Measurements from ENCODE around the gene BACE2.

DNA sequence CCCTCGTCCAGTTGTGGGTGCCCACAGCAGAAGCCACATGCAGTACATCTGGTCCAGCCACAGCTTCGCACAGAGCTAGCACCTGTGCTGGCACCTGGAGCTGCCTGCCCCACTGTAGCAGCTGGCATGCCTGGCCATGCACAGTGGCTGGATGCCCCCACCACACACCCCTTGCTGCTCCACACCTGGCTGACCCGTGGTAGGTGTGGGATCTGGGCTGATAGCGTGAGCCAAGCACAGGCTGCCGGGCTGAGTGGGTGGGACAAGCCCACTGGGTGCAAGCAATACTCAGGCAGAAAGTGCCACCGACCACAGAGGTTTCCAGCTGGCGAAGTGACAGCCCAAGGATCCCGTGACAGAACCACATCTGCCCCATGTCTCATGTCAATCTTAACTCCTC, 30.6 kb upstream of the BACE2 start:
- TF ChIP-seq, protein P1, sequence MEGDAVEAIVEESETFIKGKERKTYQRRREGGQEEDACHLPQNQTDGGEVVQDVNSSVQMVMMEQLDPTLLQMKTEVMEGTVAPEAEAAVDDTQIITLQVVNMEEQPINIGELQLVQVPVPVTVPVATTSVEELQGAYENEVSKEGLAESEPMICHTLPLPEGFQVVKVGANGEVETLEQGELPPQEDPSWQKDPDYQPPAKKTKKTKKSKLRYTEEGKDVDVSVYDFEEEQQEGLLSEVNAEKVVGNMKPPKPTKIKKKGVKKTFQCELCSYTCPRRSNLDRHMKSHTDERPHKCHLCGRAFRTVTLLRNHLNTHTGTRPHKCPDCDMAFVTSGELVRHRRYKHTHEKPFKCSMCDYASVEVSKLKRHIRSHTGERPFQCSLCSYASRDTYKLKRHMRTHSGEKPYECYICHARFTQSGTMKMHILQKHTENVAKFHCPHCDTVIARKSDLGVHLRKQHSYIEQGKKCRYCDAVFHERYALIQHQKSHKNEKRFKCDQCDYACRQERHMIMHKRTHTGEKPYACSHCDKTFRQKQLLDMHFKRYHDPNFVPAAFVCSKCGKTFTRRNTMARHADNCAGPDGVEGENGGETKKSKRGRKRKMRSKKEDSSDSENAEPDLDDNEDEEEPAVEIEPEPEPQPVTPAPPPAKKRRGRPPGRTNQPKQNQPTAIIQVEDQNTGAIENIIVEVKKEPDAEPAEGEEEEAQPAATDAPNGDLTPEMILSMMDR (conservative IDR thresholded peaks at IDR 0.05): no peak
- TF ChIP-seq EZH2 (IDR thresholded peaks at IDR 0.05; ENCODE audit: low read depth): no peak
